ENCODE measurements around the gene ATP8B4.
"Not testable (repeated sequence)": the region's sequence is repeated elsewhere in the genome, so short reads cannot be mapped to it uniquely, and the experiment has no call there.

ATP8B4 gene

DNA sequence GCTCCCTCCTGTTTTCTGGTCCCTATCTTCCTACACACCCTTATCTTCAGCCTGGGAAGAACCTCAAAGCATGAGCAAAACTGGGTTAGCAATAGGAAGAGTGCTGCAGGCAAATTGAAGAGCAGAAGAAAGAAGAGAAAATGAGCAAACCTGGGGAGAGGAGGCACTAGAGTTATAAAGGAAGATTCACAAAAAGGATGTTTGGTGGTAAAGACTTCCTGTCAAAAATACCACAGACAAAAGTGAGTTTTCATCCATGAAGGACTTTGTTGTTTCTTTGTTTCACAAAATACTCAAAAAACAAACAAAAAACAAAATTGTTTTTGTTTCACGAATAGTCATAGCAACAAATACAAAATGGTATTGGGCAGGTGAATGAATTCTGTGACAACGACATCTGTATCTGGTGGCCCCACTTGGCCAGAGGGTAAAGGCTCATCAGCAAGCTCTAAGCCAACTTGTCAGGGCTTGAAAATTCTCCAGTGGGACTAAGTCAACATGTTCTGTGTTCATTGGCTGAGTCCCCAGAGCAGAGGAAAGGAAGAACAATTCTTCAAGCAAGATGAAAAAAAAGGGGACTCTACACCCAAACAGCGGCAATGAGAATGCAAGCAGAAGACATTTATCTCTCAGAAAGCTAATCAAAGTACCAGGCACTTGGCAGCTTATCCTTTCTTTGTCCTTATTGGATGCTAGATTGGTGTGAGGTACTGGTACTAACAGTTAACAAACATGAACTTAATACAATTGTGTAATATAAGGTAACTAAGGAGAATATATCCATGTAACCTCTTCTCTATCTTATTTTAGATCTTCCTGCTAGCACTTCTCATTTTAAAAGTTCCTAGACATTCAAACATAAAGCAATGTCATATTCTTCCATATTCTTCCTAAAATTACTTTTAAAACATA, 9.7 kb downstream of the ATP8B4 start:
- no peak for DNase-seq (ENCODE audit: low spot score)

DNA sequence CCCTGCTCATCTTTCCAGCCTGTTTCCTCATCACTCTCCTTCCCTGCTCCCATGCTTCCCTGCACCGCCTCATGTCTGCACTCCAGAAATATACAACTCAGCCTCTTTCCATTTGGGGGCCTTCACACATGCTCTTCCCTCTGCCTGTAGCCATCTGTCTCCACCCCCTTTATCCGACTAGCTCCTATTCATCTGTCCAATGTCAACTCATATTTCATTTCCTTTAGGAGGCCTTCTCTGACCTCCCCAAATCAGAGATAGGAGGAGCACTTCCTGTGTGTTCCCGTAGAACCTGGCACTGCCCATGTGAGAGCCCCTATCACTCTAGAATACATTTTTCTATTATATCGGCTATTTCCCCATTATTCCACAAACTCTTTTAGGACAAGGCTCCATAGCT, 10.6 kb downstream of the ATP8B4 start:
- no peak for DNase-seq (ENCODE audit: low spot score)

DNA sequence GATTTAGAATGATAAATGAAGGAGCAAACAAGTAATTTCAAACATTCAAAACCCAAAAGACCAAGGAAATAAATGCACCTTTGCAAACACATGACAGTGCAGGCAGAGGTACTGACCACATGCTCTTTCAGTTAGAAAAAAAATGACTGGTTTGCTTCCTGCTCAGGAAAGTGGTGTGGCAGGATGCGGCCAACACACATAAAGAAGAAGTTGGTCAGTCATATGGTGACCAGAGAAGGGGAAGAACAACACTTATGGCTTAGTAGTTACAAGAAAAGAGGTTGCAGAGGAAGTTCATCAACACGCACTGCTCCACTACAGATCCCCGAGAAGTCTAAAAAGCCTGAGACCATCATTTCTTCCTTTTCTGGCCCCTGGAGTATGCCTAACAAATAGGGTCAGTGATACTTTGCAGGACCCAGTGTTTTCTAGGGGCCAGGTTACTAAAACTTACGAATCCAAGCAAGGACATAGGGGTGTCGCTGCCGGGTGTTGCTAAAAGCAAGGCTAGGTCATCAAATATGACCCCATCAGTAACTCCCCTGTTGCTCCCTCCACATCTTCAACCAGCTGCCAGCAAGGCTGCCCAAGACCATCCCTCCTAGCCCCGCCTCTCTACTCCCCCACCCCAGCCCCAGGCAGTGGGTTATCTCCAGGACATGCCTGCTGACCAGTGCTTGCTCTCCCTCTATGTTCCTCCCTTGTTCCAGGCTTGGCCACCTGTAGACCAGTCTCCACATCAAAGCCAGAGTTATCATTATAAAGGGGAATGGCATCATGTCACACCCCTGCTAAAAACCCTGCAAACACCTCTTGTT, 11.2 kb downstream of the ATP8B4 start:
- no peak for DNase-seq (ENCODE audit: low spot score)

DNA sequence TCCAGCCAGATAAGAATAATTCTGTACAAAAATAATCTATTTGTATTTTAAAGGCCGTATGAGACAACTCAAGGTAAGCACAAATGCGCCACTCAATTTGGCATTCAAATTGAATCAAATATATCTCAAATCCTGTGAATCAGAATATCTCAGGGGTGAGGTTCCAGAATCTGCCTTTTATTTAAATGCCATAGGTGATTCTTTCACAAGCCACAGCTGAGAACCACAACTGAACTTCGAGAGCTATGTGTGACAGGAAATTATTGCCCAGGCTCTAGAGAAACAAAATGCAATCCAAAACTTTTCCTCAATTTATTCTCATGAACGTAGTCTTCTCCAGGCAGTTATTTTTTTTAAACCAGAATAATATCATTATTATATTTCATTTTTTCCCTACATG, 11.9 kb downstream of the ATP8B4 start:
- no peak for DNase-seq (ENCODE audit: low spot score)

DNA sequence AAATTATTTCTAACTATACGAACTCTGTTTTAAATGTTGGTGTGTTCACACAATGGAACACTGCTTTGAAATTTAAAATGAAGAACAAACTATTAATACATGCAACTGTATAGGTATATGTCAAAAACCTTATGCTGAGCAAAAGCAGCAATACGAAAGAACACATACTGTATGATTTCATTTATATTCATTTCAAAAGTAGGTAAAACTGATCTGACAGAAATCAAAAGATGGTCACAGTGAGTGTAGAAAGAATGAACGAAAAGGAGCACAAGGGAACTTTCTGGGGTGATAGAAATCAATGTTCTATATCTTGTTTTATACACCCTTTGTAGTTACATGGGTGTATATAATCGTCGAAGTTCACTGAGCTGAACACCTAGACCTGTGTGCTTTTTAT, 12.6 kb downstream of the ATP8B4 start:
- DNase-seq (ENCODE audit: low spot score), result no peak

DNA sequence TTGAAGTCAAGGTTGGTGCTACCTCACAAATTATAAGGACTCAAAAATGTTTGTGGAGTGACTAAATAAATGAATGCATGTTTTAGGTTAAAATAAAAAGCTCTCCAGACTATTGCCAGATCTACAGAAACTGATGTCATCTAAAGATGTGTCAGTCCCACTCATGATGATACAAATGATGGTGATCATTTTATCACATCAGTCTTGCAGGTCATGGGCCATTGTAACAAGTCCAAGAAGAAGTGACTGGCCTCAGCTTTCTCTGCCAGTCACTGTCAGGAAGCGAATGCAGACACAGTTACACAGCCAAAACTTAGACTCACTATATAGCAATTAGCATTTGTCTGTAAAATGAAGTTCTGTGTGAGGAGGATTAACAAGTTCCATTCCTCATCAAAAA, 18.5 kb downstream of the ATP8B4 start:
- DNase-seq (ENCODE audit: low spot score), result no peak

DNA sequence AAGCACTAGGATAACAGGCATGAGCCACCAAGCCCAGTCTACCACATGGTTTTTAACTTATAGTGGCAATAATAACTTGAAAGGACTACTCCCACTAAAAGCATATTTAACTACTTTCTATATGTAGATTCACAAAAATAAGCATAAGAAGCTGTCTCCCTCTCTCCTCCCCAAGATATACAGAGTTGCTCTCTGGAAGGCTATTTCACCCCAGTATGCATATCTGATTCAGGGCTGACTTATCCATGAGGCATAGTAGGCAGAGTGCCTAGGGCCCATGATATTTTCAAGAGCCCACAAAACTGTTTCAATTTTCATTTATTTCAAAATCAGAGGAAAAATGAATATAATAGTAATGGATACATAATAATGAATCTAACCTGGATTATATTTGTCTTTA, 20.5 kb downstream of the ATP8B4 start:
- no peak for DNase-seq (ENCODE audit: low spot score)

DNA sequence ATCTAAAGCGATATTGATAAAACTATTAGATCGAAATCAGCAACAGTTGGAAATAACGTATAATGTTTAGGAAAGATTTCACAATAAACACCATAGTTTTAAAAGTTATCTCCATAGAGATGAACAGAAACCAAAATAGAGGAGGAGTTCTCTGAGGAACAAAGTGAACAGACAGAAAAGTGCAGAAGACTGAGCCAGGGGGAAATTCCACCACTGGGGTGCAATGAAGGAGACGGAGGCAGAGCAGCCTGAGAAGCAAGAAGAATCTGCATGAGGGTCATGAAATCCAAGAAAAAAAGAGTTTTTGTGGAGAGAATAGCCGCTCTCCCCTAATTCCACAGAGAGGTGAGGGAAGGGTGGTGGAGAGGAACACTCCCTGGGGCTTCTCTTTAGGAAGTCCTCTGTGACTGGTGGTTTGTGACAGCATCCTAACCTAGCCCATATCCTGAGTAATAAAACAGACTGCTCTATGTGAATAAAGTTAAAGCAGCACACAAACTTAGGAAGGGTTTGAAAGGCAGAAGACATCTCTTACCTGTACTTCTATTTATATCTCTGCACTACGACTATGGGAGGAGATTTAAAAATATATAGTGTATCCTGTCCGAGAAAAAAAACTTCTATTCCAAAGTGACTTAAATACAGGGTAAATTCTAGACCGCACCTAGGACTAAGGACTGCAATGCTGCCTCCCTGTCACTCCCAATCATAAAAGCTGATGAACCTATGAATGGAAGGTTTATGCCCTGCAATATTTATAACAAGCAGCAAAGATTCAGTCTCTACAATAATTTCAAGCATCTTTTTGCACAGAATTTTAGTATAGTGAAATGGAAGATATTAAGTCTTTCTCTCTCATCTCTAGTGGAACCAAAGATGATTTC, 22.9 kb downstream of the ATP8B4 start:
- DNase-seq (ENCODE audit: low spot score), result no peak

DNA sequence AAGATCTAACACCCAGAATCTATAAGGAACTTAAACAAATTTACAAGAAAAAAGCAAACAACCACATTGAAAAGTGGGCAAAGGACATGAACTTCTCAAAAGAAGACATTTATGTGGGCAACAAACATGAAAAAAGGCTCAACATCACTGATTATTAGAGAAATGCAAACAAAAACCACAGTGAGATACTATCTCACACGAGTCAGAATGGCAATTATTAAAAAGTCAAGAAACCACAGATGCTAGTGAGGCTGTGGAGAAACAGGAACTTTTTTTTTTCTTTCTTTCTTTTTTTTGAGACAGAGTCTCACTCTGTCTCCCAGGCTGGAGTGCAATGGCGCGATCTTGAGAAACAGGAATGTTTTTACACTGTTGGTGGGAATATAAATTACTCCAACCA, 29.6 kb downstream of the ATP8B4 start:
- not testable (repeated sequence) for DNase-seq (ENCODE audit: low spot score)

DNA sequence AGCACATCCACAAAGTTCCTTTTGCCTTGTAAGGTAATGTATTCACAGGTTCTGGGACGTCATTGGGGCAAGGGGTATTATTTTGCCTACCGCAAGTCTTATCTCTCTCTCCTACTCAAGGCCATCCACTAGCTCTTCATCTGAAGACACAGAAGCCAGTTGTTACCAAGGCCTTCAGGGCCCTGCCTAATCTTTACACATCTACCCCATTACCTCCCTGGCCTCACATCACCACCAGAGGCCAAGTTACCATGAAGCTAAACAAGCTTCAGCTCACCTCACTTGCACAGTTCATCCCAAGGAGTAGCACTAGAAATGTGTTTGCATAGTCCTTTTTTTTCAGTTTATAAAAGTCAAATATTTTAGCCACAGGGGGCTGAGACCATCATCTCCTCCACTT, 34.1 kb downstream of the ATP8B4 start:
- DNase-seq (ENCODE audit: low spot score), result no peak

DNA sequence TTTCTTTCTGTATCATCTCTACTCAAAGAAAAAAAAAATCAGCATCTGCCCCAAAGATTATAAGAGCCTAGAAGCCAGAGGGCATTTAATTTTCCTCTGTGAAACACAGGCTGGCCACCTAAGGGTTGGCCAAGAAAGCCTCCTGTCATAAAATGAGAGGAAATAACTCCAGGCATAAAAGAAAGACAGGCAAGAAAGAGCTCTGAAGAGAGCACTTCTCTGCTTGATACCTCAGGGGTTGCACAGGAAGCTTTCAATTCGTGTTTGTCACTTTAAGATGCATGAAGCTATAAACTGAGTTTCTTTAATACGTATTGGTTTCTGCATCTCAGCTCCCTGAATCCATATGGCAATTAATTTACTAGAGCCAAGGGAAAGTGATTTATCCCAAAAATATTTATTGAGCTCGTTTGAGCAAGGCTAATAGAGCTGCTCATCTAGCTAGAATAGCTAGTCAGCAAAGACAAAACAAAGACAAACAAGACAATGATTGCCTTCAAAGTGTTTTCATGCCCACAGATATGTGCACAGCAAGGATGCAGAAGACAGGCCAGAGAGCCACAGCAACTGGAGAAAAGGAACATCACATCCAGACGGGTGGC, 35.5 kb downstream of the ATP8B4 start:
- DNase-seq (ENCODE audit: low spot score), result no peak

DNA sequence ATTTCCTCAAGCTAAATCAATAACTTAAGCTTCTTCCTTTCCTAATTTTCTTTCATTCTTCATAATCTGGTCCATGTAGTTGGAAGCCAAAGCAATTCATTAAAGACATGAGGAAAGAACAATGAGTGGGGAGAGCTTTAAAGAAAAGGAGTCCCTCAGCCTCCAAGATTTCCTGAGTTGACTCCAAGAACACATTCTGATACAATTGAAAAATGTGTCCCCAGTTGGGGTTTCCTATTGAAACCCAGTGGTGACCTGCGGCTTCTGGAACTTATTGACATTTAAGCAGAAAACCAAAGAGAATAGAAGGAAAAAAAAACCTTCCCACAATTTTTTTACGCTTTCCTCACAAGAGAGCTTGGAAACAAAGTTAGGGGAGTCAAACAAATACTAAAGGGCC, 37.0 kb downstream of the ATP8B4 start:
- no peak for DNase-seq (ENCODE audit: low spot score)

DNA sequence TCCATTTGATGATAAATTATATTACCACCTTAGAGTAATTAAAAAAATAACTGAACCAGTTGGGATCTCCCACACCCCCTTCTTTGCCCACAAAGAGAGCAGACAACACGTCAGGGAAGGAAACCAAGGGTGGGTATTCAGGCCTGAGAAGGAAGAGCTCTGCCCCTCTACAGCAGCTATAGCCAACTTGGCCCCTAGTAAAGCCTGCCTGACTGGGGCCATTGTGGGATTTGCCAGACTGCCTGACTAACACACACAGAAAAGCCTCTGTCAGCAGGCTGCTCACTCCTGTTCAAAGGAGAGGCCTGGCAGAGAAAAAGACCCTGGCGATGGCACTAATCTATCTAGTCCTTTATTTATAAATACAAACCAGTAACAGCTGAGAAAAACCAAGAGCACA, 41.4 kb downstream of the ATP8B4 start:
- peak; percentile 4 for DNase-seq (ENCODE audit: low spot score)

DNA sequence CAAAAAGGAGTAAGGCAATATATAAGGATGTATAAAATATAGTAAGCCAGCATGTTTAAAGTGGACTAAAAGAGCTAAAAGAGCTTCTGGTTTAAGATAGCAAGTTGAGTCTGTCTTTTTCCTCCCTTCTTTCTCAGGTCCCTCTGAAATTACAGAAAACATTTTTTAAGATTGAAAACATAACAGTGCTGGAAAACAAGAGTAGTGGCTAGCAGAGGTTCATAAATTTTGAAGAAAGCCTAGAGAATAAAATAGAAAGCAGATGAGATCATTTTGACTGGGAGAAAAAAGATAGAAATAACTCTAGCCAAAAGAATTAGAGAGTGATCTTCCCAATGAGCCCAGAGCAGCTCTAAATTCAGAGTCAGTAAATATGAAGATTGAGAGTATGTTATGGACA, 41.9 kb downstream of the ATP8B4 start:
- DNase-seq (ENCODE audit: low spot score), result no peak

DNA sequence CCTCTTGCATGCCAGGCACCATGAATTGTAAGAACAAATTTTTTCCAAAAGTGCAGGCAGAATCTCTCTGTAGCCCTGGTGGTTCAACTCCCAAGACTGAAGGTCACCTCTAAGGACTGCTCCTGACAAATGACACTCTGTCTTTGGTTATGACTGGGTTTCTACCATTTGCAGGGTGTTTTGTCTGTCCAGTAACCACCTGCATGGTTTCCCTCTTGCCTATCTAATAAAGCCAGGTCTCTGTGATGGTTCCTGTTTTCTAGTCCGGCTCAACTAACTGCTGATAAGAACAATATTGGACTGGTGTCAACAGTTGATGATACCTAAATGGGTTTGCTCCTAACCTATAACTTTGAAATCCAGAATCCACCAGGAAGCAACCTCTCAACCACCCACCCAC, 43.7 kb downstream of the ATP8B4 start:
- no peak for DNase-seq (ENCODE audit: low spot score)

DNA sequence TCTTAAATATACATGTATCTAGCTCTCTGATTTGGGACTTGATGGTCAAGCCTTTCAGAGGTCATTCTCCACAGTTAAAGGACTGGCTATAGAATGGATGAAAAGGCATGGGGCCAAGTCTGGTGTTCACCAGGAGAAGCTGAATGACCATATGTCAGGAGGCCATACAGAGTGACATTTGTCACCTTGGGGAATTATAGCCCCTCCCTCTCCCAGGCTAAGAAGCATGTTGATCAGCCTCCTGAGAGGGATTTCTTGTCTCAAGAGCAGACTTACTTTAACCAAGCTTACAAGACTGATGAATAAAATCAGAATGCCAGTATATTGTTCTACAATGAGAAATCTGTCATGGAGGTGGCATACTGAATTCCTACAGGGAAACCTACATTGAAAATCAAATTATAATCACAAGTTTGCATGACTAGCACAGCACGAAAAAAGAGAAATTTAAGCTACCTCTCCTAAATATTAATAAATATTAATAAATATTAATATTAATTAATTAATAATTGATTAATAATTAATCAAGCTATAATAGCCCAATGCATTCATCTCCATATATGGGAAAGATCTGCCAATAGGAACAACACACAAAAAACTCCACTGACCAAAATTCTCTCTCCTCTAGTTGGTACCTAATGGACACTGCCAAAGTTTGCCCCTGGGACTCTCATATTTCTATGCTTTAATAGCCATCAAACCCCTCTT, 47.3 kb downstream of the ATP8B4 start:
- no peak for DNase-seq (ENCODE audit: low spot score)

DNA sequence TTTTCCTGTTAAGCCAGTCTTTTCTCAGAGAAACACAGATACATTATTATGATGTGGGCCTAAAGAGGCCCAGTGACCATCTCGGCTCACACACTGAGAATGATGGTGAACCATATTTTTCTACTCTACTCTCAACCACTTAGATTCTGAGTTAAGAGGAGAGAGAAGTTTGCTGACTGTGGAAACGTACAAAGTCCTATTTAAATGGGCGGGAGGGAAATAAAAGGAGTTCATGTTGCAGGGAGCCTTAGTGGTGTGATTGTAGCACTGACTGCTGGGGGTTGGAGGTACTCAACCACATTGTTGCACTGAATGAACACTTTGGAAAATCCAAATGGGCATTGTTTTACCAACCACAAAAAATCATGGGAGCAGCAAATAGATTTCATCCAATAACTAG, 51.0 kb downstream of the ATP8B4 start:
- DNase-seq (ENCODE audit: low spot score), result no peak

DNA sequence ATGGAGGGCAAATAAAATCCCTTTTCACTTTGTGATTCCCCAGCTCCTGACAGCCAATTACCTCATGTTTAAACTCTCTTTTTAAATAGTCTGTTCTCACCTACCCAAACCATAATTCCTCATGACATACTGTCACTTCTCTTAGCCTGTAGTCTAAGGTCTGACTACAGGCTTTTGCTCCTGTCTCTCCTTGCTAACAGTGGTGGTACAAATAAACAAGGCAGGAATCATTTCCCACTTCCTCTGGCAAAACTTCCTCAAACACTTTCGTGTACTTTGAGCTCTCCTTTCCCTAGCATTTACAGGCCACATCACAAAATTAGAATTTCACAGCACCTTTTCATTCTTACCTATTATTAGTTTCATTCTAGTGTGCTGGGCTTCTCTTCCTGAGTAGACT, 51.8 kb downstream of the ATP8B4 start:
- DNase-seq (ENCODE audit: low spot score), result no peak

DNA sequence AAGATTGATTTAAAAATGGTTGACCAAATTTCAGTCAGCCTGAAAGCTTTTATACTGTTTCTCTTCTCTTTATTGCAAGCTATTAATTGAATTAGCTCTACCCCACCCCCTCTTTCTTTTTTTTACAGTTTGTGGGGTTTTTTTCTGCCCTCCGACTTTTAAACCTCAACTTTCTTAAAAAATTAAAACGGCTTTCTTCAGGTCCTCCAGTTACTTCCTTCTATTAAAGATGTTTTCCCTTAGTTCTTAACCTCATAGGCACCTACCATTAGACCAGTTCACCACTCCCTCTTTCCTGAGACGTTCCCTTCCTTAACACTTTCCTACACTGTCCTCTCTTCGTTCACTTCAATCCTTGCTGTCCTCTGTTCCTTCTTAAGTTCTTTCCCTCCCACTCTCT, 52.4 kb downstream of the ATP8B4 start:
- DNase-seq (ENCODE audit: low spot score), result no peak

DNA sequence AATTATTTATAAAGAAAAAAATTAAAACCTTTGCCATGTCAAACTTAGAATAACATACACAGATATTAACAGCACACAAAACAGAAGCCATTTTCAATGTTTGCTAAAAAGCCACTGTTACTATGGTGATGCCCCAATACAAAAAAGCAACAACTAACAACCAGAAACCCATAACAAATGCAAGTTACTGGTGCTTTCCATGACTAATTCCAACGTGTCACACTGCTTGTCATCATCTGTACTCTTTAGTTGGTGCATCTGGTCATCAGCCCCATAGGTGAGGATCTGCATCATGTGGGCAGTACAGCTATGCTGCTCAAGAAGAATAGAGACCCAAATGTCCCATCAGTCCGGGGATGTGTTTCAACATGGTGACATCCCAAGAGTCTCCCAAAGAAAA, 52.8 kb downstream of the ATP8B4 start:
- no peak for DNase-seq (ENCODE audit: low spot score)

DNA sequence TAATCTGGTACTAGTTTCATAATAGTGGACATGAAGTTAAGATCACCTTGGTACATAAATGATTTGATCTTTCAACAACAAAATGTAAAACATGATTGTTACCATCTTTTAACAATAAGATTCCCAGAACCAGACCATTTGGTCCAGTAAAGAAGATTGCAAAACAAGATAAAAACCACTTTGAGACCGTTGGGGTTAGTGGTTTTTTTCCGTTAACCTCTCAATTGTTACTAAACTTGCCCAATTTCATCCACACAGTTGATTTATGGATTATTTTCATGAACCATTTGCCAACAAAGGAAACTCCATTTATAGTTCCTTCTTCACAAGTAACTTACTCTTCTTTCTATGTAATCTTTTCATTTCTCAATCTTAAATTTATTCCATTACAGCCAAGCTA, 53.8 kb downstream of the ATP8B4 start:
- no peak for DNase-seq (ENCODE audit: low spot score)

Data from cerebellar cortex (tissue), 1 donor.